ENCODE results near the gene PIP4P1.
A peak's percentile ranks its signal among the peaks of the same experiment; 100 is the strongest.

Gene PIP4P1

GRCh38 chr14:20469242-20469889, 8.1 kb upstream of the PIP4P1 start, which contains the start of gene PNP:
Gene PNP, plus strand, starts transcription at chr14:20469406. Its CDS starts 119 bp downstream, at chr14:20469525.
- no peak for TF ChIP-seq CTCF (IDR thresholded peaks at IDR 0.05; ENCODE audit: control extremely low read depth, extremely low read depth, low read depth, missing control alignments)
- DNase-seq (ENCODE audit: extremely low spot score) = peak; percentile 96
- CTCF ChIA-PET = interaction anchor here (1.0 to 1.6 kb wide), 6 partner anchors 8 to 142 kb away, joined by 3 to 8 read pairs (median 5); partner anchors contain the start of gene PIP4P1
- POLR2A ChIA-PET = interaction anchor here (0.6 to 1.7 kb wide), 13 partner anchors 8 to 214 kb away, joined by 3 to 27 read pairs (median 5); partner anchors contain the start of genes APEX1, OSGEP, PARP2 and PIP4P1

GRCh38 chr14:20468764-20469241, 7.6 kb upstream of the PIP4P1 start:
- TF ChIP-seq CTCF (IDR thresholded peaks at IDR 0.05; ENCODE audit: control extremely low read depth, extremely low read depth, low read depth, missing control alignments) = no peak
- ChIA-PET POLR2A (interaction anchor here (0.5 to 1.8 kb wide), 7 partner anchors 8 to 300 kb away, joined by 3 to 27 read pairs (median 4); partner anchors contain the start of genes APEX1 and PIP4P1), CTCF (interaction anchor here (1.4 kb wide), 1 partner anchor 20 kb away, joined by 5 read pairs; no protein-coding TSS in a partner anchor)
- DNase-seq (ENCODE audit: extremely low spot score) = peak; percentile 21

DNA sequence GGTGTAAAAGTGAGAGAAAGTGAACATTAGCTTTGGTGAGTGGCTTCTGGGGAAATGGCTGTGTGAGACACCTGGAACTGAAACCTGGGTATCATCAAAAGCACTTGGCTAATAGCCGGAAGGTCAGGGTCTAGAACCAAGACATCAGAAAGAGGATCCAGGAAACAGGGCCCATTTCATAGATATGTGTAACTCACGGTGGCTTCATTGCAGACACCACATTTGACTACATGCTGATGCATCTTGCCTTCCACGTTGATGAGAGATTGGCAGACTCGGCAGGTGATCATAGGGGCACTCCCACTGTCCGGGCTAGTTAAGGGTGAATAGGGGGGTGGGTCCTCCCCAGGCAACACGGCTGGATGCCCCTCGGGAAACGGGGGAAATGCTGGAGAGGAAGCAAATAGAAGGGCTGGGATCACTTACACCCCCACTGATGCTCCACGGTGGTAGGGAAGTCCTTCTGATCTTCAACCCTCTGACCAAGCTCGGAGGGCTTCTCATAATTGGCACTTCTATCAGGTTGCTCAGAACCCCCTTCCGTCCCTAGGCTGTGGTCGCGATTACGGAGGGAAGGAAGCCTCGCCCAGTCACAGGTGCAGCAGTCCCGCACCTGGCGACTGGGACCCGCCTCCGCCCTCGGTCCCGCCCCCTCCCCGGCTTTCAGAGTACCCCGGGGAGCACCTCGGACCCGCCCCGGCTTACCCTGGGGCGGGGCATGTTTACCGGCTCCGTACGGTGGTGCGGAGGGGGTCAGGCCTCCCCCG, 593 bp downstream of the PIP4P1 start:
- no peak for TF ChIP-seq CTCF (IDR thresholded peaks at IDR 0.05; ENCODE audit: control extremely low read depth, extremely low read depth, low read depth, missing control alignments)
- CTCF ChIA-PET = interaction anchor here (1.0 to 4.3 kb wide), 7 partner anchors 27 to 150 kb away, joined by 3 to 27 read pairs (median 3); partner anchors contain the start of gene TEP1
- no peak for DNase-seq (ENCODE audit: extremely low spot score)
- POLR2A ChIA-PET = interaction anchor here (1.1 to 2.5 kb wide), 5 partner anchors 9 to 118 kb away, joined by 5 to 27 read pairs (median 17); partner anchors contain the start of genes PARP2 and PNP

DNA sequence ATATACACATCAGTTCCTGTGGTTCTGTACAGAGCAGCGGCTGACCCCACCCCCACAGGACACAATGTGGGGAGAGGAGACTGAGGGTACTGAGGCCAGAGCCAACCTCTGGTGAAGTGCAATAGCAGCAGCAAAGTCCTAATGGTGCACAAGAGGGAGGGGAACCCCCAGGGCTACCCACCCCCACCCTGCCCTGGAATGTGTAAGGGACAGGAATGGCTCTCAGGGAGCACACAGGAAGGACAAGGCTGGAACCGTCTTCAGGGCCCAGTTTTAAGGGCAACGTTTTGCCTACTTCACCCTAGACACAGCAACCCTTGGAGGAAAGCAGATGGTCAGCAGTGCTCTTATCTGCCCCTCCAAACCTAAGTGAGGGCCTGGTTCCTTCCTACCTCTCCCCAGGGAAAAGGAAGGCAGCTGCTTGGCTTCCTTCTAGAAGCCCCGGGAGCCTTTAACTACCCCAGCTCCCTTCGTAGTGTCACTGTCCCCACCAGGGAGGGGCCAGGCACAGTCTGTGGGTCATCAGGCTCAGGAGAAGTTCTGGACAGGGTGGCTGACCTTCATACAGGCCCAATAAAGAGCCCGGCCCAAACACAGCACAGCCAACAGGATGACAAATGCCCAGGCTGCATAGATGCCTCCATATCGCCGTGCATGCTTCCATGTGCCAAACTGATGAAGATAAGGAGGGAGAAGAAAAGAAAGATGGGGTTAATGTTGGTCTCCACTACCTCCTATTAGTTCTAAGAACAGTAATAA, 3.0 kb downstream of the PIP4P1 start:
- ChIA-PET CTCF (interaction anchor here (1.9 kb wide), 1 partner anchor 42 kb away, joined by 5 read pairs; no protein-coding TSS in a partner anchor), POLR2A (no interaction called here)
- TF ChIP-seq CTCF (IDR thresholded peaks at IDR 0.05; ENCODE audit: control extremely low read depth, extremely low read depth, low read depth, missing control alignments) = no peak
- no peak for DNase-seq (ENCODE audit: extremely low spot score)

GRCh38 chr14:20456971-20457370, 4.3 kb downstream of the PIP4P1 start:
- DNase-seq (ENCODE audit: extremely low spot score) = no peak
- ChIA-PET CTCF (interaction anchor here (1.1 to 5.4 kb wide), 3 partner anchors 24 to 129 kb away, joined by 3 to 39 read pairs (median 4); no protein-coding TSS in a partner anchor), POLR2A (no interaction called here)
- no peak for TF ChIP-seq CTCF (IDR thresholded peaks at IDR 0.05; ENCODE audit: control extremely low read depth, extremely low read depth, low read depth, missing control alignments)
